SK-N-SH treated with all-trans-retinoic acid at 6 μM for 48 hours (cell line): ENCODE data around the gene CCDC172.

ENCODE experiments used
- BACH2 ChIP-seq: fragments of 250-450 bp; sonication (Bioruptor Pico); IDR thresholded peaks from 2 replicates; pipeline ENCODE4 v1.9.0; 2021; ENCODE audit warnings: mild to moderate bottlenecking, borderline replicate concordance
- CSDC2 ChIP-seq: fragments of 250-450 bp; sonication (Bioruptor Pico); IDR thresholded peaks from 2 replicates; pipeline ENCODE4 v1.5.0; 2020; ENCODE audit warnings: mild to moderate bottlenecking, moderate library complexity
- GLIS3 ChIP-seq: fragments of 250-450 bp; sonication (Bioruptor Pico); IDR thresholded peaks from 2 replicates; pipeline ENCODE4 v1.5.0; 2020; ENCODE audit warnings: mild to moderate bottlenecking, moderate library complexity
- ISL1 ChIP-seq: fragments of 250-450 bp; sonication (Bioruptor Pico); IDR thresholded peaks from 2 replicates; pipeline ENCODE4 v2.1.2; 2022; ENCODE audit warnings: mild to moderate bottlenecking, moderate library complexity
- SNAI2 ChIP-seq: fragments of 250-450 bp; sonication (Bioruptor Pico); IDR thresholded peaks from 2 replicates; pipeline ENCODE4 v1.5.0; 2020; ENCODE audit warnings: mild to moderate bottlenecking, moderate library complexity
- TF ChIP-seq, protein P1 (sequence below): fragments of 250-450 bp; sonication (Bioruptor Pico); IDR thresholded peaks from 2 replicates; pipeline ENCODE4 v1.8.0; 2020; ENCODE audit warnings: mild to moderate bottlenecking, moderate library complexity, borderline replicate concordance
- TF ChIP-seq, protein P2 (sequence below): fragments of 250-450 bp; sonication (Bioruptor Pico); IDR thresholded peaks from 2 replicates; pipeline ENCODE4 v1.8.0; 2021; ENCODE audit warnings: low read depth, mild to moderate bottlenecking, moderate library complexity, borderline replicate concordance

DNA sequence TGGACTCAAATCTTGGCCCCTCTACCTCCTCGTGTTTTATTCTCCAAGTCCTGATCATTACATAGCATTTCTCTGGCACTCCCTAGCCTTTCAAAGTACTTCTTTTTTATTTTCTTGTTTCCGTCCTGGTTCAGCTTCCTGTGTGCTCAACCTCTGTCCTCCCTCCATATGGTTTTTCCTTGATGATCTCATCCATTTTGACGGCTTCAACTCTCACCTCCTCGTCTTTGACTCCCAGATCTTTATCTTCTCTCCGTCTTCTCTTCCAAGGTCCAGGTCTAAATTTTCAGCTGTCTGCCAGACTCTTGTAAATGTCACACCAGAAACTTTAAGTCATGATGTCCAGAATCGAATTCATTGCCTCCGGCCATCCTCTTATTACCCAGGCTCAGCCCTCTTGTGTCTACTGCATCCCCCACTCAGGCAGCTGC lies 27.9 kb upstream of the CCDC172 start:
- no peak for TF ChIP-seq GLIS3 (CRISPR knock-in tag)
- TF ChIP-seq, protein P1, sequence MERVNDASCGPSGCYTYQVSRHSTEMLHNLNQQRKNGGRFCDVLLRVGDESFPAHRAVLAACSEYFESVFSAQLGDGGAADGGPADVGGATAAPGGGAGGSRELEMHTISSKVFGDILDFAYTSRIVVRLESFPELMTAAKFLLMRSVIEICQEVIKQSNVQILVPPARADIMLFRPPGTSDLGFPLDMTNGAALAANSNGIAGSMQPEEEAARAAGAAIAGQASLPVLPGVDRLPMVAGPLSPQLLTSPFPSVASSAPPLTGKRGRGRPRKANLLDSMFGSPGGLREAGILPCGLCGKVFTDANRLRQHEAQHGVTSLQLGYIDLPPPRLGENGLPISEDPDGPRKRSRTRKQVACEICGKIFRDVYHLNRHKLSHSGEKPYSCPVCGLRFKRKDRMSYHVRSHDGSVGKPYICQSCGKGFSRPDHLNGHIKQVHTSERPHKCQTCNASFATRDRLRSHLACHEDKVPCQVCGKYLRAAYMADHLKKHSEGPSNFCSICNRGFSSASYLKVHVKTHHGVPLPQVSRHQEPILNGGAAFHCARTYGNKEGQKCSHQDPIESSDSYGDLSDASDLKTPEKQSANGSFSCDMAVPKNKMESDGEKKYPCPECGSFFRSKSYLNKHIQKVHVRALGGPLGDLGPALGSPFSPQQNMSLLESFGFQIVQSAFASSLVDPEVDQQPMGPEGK (CRISPR knock-in tag): no peak
- TF ChIP-seq ISL1 (CRISPR knock-in tag): no peak
- no peak for TF ChIP-seq SNAI2 (CRISPR knock-in tag)
- no peak for TF ChIP-seq BACH2
- TF ChIP-seq CSDC2 (CRISPR knock-in tag): no peak
- TF ChIP-seq, protein P2, sequence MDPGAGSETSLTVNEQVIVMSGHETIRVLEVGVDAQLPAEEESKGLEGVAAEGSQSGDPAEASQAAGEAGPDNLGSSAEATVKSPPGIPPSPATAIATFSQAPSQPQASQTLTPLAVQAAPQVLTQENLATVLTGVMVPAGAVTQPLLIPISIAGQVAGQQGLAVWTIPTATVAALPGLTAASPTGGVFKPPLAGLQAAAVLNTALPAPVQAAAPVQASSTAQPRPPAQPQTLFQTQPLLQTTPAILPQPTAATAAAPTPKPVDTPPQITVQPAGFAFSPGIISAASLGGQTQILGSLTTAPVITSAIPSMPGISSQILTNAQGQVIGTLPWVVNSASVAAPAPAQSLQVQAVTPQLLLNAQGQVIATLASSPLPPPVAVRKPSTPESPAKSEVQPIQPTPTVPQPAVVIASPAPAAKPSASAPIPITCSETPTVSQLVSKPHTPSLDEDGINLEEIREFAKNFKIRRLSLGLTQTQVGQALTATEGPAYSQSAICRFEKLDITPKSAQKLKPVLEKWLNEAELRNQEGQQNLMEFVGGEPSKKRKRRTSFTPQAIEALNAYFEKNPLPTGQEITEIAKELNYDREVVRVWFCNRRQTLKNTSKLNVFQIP: no peak
